Gastrocnemius medialis (tissue), 4 donors: ENCODE results near the gene TBL1X.

Experiments
- POLR2A ChIP-seq, 2 donors: fragments of 450-650 bp; IDR thresholded peaks; one replicate each; pipeline ENCODE4 v1.6.1; 2017; ENCODE audit warnings: antibody characterized with exemption in 2 of 2, mild to moderate bottlenecking in 2 of 2, moderate library complexity in 2 of 2
- TF ChIP-seq, protein P1 (sequence below), 5 experiments: fragments of 450-650 bp in 3 of 5; fragments of 200-600 bp in 2 of 5; sonication (generic) in 2 of 5; IDR thresholded peaks in 4 of 5; conservative IDR thresholded peaks in 1 of 5; 1 replicate in 4 of 5; 2 replicates in 1 of 5; pipeline ENCODE4 v1.5.1; 2016 to 2019; ENCODE audit warnings: antibody characterized with exemption in 5 of 5, mild to moderate bottlenecking in 3 of 5, moderate library complexity in 3 of 5

DNA sequence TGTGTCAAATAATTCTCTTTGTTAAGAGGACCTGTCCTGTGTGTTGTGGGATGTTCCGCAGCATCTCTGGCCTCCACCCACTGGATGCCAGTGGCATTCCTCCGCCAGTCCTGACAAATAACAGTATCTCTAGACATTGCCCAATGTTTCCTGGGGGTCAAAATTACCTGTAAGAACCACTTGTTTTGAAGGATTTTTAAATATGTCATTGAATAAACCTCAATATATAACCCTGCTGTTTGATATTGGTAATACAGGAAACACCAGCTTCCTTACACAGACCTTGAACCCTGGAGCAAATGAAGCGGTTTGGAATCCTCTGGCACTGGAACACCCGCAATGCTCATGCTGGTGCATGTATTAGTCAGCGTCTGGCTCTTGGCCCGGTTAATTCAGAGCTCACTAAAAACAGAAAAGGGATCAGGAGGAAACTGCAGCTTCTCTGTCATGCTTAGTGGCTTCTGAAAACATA, 101.3 kb downstream of the TBL1X start:
- TF ChIP-seq, protein P1, sequence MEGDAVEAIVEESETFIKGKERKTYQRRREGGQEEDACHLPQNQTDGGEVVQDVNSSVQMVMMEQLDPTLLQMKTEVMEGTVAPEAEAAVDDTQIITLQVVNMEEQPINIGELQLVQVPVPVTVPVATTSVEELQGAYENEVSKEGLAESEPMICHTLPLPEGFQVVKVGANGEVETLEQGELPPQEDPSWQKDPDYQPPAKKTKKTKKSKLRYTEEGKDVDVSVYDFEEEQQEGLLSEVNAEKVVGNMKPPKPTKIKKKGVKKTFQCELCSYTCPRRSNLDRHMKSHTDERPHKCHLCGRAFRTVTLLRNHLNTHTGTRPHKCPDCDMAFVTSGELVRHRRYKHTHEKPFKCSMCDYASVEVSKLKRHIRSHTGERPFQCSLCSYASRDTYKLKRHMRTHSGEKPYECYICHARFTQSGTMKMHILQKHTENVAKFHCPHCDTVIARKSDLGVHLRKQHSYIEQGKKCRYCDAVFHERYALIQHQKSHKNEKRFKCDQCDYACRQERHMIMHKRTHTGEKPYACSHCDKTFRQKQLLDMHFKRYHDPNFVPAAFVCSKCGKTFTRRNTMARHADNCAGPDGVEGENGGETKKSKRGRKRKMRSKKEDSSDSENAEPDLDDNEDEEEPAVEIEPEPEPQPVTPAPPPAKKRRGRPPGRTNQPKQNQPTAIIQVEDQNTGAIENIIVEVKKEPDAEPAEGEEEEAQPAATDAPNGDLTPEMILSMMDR (IDR thresholded peaks at IDR 0.05 in 4 of 5, conservative IDR thresholded peaks at IDR 0.05 in 1 of 5): no peak
- no peak for TF ChIP-seq POLR2A (IDR thresholded peaks at IDR 0.05)
